A549 (cell line): ENCODE measurements around the gene PDE4D.

Source experiments
- POLR2A ChIP-seq: IDR thresholded peaks from 2 replicates; pipeline ENCODE4 v1.6.1; 2012; ENCODE audit warnings: mild to moderate bottlenecking, low read length
- USF2 ChIP-seq: fragments of 450-650 bp; IDR thresholded peaks from 2 replicates; pipeline ENCODE4 v1.6.1; 2014; ENCODE audit warnings: antibody characterized with exemption

GRCh38 chr5:59624898-59625297 lies 268.6 kb downstream of the PDE4D start:
- TF ChIP-seq USF2 (no peak), POLR2A (no peak)
